Activated T-cell treated with anti-CD3 and anti-CD28 coated beads for 1 hour (primary cell): ENCODE results near the gene MPL.

Experiments
- DNase-seq: peaks from one replicate; pipeline ENCODE4 v3.0.0-alpha.2; 2020; ENCODE audit warnings: low read depth

Gene MPL

DNA sequence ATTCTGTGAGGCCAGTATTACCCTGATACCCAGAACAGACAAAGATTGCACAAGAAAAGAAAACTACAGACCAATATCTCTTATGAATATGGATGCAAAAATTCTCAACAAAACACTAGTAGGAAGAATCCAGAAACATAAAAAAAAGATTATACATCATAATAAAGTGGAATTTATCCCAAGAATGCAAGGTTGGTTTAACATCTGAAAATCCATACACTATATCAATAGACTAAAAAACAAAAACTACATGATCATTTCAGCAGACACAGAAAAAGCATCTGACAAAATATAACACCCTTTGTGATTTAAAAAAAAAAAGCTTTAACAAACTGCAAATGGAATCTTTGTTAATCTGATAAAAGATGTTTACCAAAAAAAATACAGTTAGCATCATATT is 12.2 kb upstream of the MPL start:
- DNase-seq = no peak

DNA sequence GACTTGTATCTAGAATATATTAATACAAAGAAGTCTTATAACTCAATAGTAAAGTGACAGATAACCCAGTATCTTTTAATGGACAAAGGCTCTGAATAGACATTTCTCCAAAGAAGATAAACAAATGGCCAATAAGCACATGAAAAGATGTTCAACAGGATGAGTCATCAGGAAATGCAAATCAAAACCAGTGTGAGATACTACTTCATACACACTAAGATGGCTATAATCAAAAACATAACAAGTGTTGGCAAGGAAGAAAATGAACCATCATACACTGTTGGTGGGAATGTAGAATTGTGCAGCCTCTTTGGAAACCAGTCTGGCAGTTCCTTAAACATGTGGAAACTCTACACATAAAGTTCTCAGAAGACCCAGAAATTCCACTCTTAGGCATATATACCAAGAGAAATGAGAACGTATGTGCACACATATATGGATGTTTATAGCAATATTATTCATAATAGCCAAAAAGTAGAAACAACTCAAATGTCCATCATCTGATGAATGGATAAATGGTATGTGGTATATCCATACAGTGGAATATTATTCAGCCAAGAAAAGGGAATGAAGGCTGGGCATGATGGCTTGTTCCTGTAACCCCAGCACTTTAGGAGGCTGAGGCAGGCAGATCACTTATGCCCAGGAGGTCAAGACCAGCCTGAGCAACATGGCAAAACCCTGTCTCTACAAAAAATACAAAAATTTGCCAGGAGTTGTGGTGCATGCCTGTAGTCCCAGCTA is 9.9 kb upstream of the MPL start:
- no peak for DNase-seq

DNA sequence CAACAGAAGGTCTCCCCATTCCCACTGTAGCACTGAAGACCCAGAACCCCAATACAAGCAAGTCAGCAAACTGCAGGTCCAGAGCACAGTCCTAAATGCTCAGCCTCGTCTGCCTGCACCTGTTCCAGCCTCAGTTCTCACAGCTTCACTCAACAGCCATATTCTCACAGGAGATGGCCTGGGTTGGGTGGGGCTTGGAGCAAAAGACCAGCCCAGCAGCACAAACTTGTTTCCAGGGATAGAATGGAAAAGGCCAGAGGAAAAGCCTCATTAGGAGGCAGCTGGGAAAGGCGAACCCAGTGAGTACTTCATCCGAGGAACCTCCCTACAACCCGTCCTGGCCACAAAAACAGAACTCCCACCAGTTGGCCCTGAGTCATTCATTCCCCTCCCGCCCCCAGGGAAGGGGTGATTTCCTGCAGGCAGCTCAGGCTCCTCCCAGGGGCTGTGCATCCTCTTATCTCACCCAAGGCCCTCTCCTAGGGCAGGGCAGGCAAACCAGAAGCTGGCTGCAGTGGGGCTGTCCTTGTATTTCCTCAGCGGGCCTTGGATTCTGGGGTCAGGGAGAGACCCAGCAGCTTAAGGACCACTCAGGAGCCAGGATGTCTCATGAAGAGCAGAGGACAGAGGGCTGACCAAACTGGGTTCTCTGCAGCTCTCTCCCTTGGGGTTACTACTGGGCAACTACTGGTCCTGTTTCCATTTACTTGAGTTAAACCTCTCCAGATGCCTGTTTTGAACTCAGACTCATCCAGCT is 7.4 kb upstream of the MPL start:
- no peak for DNase-seq

DNA sequence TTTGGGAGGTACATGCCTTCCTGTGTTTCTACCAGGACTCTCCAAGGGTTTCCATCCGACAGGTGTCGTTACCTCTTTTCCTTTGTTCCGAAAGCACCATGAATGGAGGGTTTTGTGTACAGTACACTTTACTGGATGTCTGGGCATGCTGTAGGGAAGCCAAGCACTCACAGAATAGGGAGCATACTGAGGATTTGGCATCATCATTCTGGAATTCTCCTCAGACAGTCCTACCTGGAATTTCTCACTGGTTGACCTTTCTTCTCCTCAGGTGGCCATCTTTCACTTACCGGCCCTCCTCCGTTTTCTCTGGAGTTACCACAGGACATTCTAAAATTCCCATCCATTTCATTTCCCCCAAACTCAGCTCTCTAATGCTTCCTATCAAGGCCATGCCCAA is 5.9 kb upstream of the MPL start:
- no peak for DNase-seq

DNA sequence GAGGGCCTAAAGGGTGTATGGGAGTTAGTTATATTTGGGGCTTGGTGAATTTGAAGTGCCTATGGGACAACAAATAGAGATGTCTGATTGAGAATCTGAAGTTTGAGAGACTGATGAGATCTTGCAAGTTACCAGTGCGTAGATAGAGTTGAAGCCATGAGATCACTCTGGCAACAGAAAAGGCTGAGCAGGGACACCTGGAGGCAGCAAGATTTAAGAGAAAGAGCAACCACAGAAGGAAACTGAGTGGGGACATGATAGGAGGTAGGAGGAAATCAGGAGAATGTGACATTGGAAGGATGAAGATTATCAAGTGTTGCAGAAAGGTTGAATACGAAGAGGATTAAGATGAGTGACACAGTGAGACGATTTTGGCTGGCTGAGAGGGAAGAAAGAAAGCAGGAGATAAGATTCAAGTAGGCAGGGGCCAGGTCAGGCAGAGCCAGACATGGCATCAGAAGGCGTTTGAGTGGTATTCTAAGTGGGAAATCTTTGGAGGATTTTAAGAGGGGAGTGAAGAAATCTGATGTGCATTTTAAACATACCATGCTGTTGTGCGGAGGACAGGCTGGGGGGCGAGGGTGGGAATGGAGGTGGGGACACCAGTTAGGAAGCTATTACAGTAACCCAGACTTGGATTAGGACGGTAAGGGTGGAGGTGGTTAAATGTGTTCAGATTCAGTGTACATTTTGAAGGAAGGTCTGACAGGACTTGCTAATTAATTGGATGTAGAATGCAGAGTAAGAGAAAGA is 3.0 kb upstream of the MPL start:
- no peak for DNase-seq

DNA sequence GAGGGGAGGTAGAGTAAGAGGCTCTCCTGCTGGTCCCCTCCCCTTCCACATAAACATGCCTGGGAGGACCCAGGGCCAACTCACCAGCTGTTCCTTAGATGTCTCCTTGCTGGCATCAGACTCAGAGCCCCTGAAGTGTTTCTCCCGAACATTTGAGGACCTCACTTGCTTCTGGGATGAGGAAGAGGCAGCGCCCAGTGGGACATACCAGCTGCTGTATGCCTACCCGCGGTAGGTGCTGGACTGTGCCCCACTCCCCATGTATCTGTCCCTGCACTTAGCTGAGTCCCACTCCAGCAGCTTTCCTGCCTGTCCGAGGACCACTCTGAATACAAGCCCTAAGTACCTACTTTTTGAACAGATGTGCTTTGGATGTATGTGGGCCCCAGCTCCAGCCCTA is 383 bp downstream of the MPL start:
- no peak for DNase-seq

DNA sequence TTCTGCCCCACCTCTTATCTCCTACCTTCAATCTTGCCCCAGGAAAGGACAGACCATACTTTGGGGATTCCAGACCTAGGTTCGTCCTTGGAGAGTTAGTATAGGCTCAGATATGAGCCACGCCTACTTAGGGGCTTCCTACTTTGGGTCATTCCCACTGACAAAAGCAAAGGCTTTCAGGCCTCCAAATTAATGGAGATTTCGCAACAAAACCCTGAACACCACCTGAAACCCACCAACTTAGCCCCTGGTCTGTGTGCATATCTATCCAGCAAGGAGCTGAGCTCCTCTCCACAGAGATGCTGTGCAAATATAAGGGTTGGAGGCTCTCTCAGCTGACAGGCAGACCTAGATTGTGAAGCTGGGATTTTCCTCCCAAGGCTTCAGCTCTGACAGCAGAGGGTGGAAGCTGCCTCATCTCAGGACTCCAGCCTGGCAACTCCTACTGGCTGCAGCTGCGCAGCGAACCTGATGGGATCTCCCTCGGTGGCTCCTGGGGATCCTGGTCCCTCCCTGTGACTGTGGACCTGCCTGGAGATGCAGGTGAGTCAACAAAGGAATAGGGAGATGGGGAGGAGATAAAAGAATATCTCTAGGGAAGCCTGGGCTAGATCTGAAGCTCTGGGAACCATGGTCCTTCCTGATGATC is 2.1 kb downstream of the MPL start:
- DNase-seq = no peak

DNA sequence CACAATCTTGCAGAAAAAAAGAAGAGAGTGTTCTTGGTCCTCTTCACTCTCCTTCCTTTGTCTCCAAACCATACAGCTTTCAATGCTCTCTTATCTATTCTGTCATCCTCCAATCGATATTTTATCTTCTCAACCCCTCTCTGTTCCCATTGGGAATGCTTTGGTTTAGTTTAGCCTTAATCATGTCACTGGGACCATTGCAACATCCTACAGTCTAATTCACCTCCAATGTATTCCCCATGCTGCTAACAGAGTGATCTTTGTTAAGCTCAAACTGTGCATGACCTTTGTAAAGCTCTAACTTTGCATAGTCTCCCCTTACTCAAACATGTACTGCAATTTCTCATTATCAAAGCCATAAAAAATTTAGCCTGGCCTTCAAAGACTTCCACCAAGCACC is 2.9 kb downstream of the MPL start:
- no peak for DNase-seq

DNA sequence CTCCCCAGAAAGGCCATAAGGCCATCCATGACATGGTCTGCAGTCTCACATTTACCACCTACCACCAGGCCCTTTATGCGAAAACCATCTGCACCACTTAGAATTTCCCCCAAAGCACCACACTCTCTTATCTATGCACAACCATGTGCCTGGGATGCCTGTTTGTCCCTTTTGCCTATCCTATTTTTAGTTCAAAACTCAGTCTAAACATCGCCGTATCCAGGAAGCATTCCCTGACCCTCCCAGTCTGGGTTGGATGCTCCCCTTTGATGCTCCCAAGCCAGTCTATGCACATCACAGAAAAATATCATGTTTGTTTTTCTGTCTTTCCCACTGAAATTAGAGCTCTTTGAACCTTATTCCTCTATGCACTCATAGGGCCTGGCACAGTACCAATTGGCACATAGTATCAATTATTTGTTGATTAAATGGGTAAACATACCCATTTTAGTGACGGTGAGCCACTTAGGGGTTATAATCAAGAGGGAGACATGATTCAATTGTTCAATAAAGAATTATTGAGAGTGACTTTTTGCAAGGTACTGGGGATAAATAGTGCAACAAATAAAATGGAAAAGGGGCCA is 6.7 kb downstream of the MPL start:
- no peak for DNase-seq

DNA sequence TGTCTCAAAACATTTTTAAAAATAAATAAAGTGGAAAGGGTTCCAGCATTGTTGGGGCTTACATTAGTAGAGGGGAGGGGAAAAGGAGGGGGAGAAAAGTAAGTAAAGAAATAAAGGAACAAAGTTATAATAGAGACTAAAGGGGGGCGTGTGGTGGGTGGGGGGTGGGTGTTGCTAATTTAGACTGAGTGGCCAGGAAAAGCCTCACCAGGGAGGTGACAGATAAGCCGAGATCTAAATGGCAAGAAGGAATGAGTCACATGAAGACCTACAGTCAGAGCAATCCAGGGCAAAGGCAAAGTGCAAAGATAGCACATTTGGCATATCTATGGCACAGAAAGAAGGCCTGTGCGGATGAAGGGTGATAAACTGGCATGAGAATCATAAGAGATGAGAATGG is 7.5 kb downstream of the MPL start:
- DNase-seq = no peak

DNA sequence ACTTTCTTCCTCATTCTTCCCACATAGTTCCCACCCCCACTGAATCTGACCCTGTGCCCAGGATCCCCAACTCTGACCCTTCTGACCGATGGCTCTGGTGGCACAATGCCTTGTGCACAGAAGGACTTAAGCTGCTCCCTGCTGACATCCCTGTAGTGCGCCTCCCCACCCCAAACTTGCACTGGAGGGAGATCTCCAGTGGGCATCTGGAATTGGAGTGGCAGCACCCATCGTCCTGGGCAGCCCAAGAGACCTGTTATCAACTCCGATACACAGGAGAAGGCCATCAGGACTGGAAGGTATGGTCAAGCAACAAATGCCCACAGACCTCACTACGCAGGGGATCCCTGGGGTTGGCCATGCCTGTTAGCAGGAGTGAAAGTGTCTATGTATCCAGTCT is 9.0 kb downstream of the MPL start:
- DNase-seq = no peak

DNA sequence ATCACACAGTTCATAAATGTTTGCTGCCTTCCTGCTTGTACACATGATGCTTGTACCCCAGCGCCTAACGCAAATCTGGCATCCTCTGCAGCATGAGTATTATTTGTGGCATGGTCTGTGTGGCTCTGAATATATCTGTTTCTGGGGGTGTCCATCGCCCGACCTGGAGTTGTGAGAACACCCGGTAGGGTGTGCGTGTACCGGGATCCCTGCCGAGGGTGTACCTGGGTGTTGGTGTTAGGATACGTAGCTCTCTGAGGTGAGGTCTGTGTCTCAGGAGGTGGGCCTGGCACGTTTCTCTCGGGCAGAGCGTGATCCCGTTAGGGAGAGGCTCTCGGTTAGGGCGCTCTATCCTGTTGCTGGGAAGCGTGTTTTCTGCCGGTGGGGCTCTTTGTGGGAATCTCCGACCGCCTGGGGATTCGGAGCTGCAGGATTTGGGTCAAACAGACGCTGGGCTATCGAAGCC is 10.8 kb downstream of the MPL start:
- no peak for DNase-seq

DNA sequence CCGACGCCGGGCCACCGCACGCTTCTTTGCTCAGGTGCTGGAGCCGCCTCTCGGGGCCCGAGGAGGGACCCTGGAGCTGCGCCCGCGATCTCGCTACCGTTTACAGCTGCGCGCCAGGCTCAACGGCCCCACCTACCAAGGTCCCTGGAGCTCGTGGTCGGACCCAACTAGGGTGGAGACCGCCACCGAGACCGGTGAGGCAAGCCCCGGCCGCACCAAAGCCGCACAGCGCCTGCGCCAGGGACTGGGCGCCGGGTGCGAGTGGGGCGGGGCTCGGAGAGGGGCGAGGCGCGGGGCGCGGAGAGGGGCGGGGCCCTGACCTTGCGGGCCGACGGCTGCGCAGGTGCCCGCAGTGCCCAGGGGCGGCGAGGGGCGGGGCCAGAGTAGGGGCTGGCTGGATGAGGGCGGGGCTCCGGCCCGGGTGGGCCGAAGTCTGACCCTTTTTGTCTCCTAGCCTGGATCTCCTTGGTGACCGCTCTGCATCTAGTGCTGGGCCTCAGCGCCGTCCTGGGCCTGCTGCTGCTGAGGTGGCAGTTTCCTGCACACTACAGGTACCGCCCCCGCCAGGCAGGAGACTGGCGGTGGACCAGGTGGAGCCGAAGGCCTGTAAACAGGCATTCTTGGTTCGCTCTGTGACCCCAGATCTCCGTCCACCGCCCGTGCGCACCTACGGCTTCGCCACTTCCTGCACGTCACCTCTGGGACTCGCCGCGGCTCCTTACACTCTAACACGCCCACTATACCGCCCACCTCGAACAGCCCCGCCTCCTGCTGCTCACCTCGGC is 11.4 kb downstream of the MPL start:
- no peak for DNase-seq

DNA sequence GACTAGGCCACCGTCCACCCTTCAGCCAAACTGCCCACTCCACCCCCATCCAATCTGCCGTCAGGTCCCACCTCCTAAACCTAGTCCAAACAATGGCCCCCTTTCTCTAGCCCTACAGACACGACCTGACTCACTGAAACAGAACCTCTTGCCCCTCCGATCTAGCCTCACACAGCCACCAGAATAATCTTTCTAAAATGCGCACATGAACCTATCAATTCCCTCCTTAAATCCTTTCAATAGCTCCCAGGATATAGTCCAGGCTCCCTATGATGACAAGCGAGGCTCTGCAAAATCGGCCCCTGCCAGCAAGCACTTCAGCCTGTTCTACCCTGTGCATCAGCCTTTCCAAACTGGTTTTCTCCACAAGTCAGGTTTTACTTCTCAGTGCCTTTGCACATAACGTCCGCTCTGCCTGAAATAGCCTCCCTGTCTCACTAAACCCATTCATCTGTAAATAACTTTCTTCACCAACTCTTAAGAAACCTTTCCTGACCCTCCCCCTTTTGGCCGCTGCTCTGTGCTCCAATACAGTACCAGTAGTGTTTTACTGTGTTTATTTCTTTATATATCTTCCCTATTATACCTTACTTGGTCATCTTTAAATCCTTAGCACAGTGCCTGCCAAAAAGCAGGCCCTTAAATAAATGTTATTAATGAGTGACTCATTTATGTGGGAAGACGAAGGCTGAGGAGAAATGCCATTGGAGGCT is 12.1 kb downstream of the MPL start:
- DNase-seq = no peak

DNA sequence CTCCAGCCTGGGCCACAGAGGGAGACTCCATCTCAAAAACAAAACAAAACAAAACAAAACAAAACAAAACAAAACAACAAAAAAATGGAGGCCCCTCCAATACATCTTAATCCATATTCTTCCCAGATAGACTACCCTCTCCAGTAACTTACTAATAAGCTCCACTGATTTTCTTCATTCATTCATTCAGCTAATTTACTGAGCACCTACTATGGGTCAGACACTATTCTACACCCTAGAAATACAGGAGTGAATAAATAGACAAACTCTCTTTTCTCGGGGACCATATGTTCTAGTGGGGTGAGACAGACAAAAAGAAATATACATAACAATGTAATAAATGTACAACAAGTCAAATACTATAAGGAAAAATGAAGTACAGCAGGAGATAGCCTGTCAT is 13.4 kb downstream of the MPL start:
- DNase-seq = no peak

DNA sequence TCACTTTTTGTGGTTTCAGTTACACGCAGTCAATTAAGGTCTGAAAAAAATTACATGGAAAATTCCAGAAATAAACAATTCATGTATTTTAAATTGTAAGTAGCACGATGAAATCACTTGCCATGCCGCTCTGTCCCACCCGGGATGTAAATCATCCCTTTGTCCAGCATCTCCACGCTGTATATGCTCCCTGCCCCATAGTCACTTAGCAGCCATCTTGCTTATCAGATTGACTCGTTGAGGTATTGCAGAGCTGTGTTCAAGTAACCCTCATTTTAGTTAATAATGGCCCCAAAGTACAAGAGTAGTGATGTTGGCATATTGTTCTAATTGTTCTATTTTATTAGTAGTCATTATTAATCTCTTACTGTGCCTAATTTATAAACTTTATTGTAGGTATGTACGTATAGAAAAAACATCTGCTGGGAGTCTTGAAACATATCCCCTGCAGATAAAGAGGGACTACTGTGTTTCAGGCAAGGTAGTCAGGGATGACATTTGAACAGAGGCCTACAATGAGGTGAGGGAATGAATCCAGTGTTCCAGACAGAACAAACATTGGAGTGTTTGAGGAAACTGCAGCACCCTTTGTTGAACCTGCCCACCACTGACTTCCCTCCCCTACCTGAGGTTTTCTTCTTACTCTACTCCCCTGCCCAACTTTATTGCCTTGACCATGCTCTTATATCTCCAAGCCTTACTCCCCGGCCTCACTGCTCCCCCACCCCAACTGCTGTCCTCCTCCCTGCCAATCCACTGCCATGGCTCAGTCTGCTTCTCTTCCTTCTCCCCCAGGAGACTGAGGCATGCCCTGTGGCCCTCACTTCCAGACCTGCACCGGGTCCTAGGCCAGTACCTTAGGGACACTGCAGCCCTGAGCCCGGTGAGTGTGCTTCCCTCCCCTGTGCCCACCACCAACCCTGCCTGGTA is 14.1 kb downstream of the MPL start:
- no peak for DNase-seq

DNA sequence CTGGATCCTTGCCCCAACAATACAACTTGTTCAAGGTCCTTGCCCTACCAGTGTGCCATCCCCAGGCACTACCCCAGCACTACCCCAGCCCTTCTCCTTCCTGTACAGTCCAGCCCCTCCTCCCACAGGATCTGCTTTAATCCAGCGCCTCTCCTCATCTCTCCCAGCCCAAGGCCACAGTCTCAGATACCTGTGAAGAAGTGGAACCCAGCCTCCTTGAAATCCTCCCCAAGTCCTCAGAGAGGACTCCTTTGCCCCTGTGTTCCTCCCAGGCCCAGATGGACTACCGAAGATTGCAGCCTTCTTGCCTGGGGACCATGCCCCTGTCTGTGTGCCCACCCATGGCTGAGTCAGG is 14.7 kb downstream of the MPL start:
- no peak for DNase-seq

DNA sequence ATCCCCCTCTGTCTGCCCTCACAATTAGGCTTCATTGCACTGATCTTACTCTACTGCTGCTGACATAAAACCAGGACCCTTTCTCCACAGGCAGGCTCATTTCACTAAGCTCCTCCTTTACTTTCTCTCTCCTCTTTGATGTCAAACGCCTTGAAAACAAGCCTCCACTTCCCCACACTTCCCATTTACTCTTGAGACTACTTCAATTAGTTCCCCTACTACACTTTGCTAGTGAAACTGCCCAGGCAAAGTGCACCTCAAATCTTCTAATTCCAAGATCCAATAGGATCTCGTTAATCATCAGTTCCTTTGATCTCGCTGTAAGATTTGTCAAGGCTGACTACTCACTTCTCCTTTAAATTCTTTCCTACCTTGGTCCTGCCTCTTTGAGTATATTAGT is 15.3 kb downstream of the MPL start:
- no peak for DNase-seq

DNA sequence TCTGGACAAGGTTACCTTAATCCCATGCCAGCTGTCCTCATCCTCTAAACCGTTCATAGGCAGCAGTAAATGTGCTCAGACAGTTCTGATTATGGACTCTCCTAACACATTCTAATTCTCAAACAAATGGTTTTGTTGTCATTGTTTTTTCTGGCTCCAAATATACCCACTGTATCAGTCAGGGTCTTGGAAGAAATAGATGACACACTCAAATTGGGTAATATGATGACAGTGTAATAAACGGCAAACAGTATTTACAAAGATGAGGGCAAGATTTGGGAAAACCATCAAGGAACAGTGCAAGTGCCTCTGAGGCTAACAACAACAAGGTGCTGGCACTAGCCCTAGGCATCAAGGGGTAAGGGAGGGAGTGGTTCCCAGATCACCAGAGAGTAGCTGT is 16.9 kb downstream of the MPL start:
- no peak for DNase-seq

DNA sequence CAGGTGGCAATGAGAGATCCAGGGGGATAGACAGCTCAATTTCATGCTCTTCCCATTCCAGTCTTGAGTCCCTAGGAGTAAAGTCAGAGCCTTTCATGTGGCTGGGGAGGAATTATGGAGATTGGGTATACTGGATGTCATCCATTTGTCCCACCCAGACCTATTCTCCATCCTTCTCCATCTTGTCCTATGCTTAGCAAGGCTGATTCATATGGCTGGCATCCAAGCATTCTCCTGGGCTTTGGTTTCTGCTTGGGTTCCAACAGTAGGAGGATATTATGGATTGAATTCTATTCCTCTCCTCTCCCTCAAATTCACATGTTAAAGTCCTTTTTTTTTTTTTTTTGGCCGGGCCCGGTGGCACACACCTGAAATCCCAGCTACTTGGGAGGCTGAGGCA is 17.3 kb downstream of the MPL start:
- no peak for DNase-seq
